GM21717 (cell line): ENCODE results near the gene AKR1C4.
"Not testable (repeated sequence)": the region's sequence is repeated elsewhere in the genome, so short reads cannot be mapped to it uniquely, and the experiment has no call there.

Experiments used
- ATAC-seq: cut with Tn5 transposase; IDR thresholded peaks from one replicate; pipeline ENCODE4 v1.9.1; 2021; ENCODE audit warnings: mild to moderate bottlenecking, moderate library complexity; ENCODE audit not compliant: unreplicated experiment

The AKR1C4 gene

DNA sequence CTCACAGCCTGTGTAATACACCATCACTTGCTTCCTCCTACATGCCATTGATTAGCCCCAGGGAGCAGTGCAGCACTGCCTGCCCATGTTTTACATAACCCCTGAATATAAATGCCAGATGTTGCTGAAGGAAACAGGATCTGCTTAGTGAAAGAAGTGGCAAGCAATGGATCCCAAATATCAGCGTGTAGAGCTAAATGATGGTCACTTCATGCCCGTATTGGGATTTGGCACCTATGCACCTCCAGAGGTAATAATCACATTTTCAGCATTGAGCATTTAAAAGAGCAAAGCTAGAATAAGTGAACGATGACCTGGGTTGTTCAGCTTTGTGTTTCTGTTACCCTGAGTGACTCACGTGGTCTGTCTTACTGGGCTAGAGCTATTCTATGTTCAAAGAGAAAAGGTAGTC is at the start of gene AKR1C4:
TSS of gene AKR1C4 (plus strand) at position 136 of the 412 bp plus-strand sequence. CDS start at position 167, 31 bp downstream.
- no peak for ATAC-seq

- ATAC-seq, result no peak
Observed at GRCh38 chr10:5146920-5147254, 49.8 kb upstream of the AKR1C4 start.

GRCh38 chr10:5147255-5147980 is 49.2 kb upstream of the AKR1C4 start:
- no peak for ATAC-seq

GRCh38 chr10:5147981-5148677 is 48.5 kb upstream of the AKR1C4 start:
- no peak for ATAC-seq

DNA sequence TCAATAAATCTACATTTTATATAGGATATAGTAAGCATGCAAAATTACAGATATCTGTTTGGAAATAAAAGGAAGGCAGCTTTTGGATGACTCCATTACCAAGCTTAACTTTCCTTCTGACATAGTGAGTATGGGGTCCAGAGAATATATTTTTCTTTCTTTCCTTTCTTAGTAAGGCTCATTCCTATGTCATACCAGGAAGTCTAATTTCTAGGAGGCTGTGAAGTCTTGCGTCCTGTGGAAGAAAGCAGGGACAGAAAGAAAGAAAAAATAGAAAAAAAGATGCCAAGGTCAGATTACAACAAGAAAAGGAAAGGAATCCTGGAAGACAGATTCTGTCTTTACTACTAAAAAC is 48.0 kb upstream of the AKR1C4 start:
- ATAC-seq, result no peak

DNA sequence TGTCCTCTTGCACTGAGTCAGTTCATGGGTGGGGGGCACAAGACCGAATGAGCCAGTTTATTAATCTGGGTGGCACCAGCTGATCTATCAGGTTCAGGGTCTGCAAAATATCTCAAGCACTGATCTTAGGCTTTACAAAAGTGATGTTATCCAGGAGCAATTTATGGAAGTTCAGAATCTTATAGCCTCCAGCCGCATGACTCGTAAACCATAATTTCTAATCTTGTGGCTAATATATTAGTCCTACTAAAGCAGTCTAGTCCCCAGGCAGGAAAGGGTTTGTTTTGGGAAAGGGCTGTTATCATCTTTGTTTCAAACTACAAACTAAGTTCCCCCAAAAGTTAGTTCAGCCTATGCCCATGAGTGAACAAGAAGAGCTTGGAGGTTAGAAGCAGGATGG is 45.6 kb upstream of the AKR1C4 start:
- ATAC-seq, result no peak

DNA sequence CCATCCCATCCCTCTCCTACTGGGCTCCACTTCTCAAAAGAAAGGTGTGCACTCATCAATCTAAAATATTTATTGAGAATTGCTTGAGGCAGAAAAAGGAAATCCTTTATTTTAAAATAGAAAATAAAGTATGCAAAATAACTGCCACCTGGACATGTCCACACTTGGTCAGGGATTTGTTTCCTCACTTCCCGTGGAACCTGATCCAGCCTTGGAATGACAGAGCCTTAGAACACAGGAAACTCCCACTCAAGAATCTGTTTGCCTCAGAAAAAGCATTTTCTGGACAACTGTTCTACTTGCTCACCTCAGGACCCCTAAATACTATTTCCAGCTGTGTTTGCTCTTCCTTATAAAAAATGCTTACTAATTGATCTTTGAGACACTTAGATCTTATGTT is 40.7 kb upstream of the AKR1C4 start:
- ATAC-seq, result no peak

DNA sequence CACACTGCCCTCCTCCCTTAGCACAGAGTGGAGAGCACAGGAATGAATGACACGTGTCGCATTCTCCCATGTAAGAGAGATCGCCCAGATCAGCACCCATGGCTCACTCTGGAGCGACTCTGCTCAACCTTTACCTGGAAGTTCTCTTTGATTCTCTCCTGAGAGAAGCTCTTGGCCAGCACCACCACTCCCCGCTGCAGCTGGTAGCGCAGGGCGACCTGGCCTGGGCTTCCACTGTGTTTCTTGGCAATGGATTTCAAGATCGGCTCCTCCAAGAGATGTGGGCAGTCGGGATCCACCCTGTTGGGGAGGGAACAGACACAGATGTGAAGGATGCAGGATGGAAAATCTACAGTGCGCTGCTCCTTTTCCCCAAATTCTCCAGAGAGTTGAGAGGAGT is 39.1 kb upstream of the AKR1C4 start:
- no peak for ATAC-seq

DNA sequence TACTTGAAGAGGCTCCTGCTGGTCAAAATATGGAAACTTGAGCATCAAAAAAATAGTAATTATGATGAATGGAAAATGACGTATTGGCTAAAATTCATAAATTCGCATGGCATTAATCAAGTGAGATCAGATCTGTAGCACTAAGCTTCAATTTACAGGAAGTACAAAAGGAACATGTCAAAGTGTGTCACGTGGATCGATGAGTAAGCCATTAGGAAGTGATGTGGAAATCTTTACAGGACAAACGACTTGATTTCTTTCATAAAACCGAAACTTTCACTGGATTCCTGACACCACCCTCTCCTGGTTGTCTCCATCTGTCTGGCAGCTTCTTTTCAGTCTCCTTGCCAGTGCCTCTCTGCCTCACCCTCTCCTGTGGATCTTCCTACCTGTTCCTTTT is 37.5 kb upstream of the AKR1C4 start:
- no peak for ATAC-seq

GRCh38 chr10:5163487-5163886 is 33.1 kb upstream of the AKR1C4 start:
- no peak for ATAC-seq

DNA sequence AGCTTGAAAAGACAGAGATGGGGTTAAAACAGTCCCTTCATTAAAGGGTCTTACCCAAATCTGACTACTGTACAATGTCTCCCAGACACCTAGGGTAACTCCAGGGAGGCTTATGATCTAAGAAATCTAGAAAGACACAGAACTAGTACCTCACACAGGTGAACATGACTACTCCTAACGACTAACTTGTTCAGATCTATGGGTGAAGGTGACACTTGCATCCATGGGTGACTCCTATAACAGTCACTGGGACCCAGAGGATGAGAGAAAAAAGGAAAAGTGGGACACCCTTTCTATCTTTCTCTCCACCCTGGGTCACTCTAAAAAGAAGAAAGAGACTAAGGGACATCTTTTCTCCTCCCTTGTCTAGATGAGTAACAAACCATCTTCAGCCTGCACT is 30.9 kb upstream of the AKR1C4 start:
- no peak for ATAC-seq

- no peak for ATAC-seq
Observed at GRCh38 chr10:5168897-5169420, 27.7 kb upstream of the AKR1C4 start.

DNA sequence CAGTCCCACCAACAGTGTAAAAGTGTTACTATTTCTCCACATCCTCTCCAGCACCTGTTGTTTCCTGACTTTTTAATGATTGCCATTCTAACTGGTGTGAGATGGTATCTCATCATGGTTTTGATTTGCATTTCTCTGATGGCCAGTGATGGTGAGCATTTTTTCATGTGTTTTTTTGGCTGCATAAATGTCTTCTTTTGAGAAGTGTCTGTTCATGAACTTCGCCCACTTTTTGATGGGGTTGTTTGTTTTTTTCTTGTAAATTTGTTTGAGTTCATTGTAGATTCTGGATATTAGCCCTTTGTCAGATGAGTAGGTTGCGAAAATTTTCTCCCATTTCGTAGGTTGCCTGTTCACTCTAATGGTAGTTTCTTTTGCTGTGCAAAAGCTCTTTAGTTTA is 21.1 kb upstream of the AKR1C4 start:
- not testable (repeated sequence) for ATAC-seq

DNA sequence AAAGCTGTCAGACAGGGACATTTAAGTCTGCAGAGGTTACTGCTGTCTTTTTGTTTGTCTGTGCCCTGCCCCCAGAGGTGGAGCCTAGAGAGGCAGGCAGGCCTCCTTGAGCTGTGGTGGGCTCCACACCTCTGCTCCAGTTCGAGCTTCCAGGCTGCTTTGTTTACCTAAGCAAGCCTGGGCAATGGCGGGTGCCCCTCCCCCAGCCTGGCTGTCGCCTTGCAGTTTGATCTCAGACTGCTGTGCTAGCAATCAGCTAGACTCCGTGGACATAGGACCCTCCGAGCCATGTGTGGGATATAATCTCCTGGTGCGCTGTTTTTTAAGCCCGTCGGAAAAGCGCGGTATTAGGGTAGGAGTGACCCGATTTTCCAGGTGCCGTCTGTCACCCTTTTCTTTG is 16.1 kb upstream of the AKR1C4 start:
- ATAC-seq, result not testable (repeated sequence)

- no peak for ATAC-seq
Observed at GRCh38 chr10:5183923-5184322, 12.7 kb upstream of the AKR1C4 start.

GRCh38 chr10:5184987-5185775 is 11.5 kb upstream of the AKR1C4 start, which contains the start of gene AKR1C8:
Gene AKR1C8, minus strand, starts transcription at chr10:5185150. Its CDS starts 46 bp downstream, at chr10:5185104.
- no peak for ATAC-seq

DNA sequence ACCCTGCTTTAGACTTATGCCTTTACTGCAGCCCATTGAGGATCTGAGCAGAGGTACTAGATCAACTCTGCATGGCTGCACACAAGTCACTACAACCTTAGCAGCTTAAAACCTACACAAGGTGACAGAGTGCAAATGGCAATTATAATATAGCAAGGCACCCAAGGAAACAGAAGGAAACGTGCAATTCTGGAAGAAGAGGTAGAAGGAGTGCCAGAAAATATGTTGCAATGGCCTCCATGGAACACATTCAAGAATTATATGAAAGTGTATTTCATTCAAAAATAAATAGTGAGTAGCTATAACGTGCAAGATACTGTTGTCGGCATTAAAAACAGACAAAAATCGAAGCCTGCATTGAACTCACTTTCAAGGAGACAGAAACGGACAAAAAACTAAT is 8.8 kb upstream of the AKR1C4 start:
- ATAC-seq, result no peak

DNA sequence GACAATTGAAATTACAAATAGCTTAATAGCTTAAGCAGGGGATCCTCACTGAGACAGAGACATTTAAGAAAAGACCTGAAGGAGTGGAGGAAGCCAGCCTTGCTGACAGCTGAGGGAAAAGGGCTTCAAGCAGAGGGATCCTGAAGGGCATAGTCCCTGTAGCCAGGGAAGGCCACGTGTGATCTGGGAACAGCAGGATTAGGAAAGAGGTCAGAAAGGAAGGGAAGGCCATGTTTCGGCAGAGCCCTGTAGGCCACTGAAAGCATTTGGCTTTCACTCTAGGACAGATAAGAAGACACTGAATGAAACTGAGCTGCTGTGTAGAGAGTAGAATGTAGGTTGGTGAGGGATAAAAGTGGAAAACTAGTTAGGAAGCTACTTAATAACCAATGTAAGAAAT is 8.3 kb upstream of the AKR1C4 start:
- no peak for ATAC-seq

GRCh38 chr10:5194431-5194830 is 2.2 kb upstream of the AKR1C4 start:
- no peak for ATAC-seq

DNA sequence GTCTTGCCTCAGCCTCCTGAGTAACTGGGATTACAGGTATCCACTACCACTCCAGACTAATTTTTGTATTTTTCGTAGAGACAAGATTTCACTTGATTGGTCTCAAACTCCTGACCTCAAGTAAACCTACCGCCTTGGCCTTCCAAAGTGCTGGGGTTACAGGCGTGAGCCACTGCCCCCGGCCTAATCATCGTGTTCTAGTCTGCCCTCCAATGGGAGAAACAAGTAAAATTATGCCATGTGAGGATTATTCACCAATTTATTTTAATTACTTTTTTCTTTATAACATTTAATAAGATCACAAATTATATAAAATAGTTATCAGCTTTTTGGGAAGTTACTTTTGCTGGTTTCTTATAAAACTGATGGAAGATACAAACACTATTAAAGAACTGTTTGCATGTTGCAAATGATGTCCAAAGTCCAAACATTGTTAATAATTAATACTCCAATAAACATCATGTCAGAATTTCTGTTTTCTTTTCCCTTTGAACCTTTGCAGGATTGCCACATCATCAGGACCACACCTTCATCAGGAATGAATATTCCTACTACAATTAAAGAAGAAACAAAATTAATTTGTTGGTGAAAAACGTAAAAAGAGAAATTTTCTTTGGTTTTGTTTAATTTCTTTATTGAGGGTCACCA is 786 bp upstream of the AKR1C4 start:
- no peak for ATAC-seq

DNA sequence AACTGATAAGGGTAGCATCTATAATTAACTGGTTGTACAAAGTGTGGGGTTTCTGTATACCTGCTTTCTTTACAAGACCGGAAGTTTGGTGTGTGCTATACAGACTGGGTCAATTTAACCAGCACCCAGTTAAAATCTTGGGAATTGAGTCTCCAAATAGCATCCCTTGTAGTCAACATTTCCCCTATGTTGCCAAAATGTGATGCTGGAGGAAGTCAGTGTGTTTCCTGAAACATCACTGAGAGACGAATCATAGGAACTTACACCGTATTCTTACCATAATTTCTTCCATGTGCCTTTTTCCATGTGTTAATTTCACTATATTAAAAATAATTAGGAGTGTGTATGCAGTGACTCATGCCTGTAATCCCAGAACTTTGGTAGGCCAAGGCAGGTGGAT is 1.7 kb downstream of the AKR1C4 start:
- ATAC-seq, result no peak
